GM19455 (cell line): ENCODE data around the gene EEFSEC.

ENCODE experiments used
- ATAC-seq: cut with Tn5 transposase; IDR thresholded peaks from one replicate; pipeline ENCODE4 v1.9.1; 2021; ENCODE audit not compliant: unreplicated experiment

Gene EEFSEC

GRCh38 chr3:128457937-128458336, 304.7 kb downstream of the EEFSEC start:
- ATAC-seq, result no peak
